Activated gamma-delta T cell treated with Interleukin-2 at 50 U/mL for 16 hours (primary cell): ENCODE measurements around the gene KCTD11.
A peak's percentile ranks its signal among the peaks of the same experiment; 100 is the strongest.
"Not testable (repeated sequence)": the region's sequence is repeated elsewhere in the genome, so short reads cannot be mapped to it uniquely, and the experiment has no call there.

Source experiments
- DNase-seq: peaks from one replicate; pipeline ENCODE4 v3.0.0-alpha.2; 2020

Gene KCTD11

DNA sequence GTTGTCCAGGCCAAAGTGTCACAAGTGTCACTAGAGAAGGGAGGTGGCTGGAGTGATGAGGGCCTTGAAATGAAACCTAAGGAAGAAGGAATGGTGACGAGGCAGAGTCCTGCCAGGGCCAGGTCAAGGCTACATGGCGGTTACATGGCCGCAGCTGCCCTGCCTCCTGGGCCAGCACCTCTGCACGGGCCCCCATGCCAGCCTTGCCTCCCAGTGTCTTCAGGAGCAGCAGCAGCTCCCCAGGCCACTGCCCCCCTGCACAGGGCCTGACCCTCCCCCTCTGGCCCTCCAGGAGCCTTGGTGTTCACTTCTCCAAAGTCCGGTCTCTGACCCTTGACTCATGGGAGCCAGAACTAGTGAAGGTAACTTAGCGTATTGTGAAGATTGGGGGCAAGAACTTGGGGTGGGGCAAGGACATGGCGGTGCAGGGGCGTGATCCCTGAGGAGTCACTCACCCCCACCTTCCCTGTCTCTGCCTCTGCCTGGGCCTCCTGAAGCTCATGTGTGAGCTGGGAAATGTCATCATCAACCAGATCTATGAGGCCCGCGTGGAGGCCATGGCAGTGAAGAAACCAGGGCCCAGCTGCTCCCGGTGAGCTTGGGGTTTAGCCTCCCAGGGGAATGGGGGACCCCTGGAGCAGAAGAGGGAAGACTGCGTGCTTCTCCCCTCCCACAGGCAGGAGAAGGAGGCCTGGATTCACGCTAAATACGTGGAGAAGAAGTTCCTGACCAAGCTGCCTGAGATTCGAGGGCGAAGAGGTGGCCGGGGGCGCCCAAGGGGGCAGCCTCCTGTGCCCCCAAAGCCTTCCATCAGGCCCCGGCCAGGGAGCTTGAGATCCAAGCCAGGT, 4.1 kb upstream of the KCTD11 start:
- no peak for DNase-seq

DNA sequence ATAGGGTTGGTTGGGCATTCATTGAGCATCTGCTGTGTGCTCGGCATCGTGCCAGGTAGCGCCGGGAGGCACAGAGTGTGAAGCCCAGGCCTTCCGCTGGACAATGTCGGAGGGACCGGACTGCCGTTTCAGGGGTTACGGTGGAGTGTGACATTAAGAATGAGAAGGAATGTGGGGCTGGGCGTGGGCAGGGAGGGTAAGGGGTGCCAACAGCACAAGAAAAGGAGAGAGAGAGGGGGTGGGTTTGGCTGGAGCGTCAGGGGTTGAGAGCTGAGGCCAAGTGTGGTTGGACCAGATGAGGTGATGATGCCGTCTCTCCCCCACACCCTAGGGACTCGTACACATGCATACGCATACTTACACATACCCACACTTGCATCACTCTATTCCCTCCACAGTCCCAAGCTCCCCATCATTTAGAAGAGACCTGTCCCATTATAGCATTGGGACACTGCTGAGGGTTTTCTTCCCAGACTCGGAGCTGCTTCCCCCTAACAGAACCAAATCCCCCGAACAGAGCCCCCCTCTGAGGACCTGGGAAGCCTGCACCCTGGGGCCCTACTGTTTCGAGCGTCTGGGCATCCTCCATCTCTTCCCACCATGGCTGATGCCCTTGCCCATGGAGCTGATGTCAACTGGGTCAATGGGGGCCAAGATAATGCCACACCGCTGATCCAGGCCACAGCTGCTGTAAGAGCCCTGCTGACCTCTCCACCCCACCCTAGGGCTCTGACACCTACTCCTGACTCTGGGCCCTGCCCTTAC, 3.3 kb upstream of the KCTD11 start:
- DNase-seq, result no peak

- no peak for DNase-seq
Observed at GRCh38 chr17:7352503-7352889, 534 bp downstream of the KCTD11 start.

GRCh38 chr17:7352910-7353635, 1.1 kb downstream of the KCTD11 start:
- DNase-seq, result no peak

DNA sequence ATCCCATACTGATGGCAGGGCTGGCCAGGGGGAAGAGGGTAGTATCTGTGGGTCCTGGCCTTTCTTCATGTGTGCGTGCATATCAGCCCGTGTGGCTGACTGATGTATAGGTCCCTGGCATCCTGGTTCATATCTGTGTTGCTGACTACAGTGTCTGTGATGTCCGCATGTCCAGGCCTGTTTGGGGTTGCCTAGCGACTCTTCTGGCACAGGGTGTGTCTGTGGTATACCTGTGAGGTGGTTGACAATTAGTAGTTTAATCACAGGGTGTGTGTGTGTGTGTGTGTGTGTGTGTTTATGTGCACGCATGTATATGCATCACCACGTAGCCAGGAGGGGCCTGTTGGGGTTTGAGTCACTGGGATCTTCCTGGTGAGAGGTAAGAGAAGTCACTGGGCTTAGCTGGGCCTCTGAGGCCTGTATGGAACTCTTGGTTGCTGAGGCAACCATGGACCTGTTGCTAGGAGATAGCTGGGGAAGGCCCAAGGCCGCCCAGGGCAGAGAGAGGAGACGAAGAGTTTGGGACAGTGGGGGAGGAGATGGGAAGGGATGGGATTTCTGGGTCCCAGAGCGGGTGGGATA, 2.4 kb downstream of the KCTD11 start:
- no peak for DNase-seq

- no peak for DNase-seq
Observed at GRCh38 chr17:7355053-7355452, 3.1 kb downstream of the KCTD11 start, which contains the start of gene TMEM95. Gene TMEM95 (plus strand): TSS chr17:7355156. CDS start chr17:7355205, 49 bp downstream.

DNA sequence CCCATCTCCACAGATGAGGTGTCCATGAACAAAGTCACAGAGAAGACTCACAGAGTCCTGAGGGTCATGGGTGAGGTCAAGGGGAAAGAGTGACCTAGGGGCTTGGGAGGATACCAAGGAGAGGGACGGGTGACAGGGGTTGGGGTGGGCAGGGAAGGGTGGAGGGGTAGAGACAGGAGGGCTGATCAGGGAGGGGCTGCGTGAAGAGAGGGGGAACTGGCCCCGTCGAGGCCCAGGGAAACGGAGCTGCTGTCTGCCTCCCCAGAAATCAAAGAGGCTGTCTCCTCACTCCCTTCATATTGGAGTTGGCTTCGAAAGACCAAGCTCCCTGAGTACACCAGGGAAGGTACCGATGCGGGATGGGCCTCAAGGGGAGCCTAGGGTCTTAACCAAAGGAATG, 3.6 kb downstream of the KCTD11 start:
- no peak for DNase-seq

DNA sequence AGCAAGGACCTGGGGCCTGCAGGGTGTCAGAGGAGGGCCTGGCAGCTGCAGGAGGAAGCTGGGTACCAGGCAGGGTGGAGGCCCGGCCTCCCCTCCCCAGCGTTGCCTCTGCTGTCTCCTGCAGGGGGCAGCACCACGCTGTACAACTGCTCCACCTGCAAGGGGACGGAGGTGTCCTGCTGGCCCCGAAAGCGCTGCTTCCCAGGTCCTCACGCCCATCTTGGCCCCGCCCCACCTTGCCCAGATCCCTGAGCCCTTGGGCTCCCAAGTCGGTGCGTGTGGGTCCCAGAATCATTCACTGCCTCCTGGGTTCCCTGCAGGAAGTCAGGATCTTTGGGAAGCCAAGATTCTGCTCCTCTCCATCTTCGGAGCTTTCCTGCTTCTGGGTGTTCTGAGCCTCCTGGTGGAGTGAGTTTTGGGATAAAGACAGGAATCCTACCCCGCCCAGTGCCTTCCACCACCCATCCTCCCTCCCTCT, 4.1 kb downstream of the KCTD11 start:
- peak; percentile 87 for DNase-seq

- no peak for DNase-seq
Observed at GRCh38 chr17:7356756-7357155, 4.8 kb downstream of the KCTD11 start.

DNA sequence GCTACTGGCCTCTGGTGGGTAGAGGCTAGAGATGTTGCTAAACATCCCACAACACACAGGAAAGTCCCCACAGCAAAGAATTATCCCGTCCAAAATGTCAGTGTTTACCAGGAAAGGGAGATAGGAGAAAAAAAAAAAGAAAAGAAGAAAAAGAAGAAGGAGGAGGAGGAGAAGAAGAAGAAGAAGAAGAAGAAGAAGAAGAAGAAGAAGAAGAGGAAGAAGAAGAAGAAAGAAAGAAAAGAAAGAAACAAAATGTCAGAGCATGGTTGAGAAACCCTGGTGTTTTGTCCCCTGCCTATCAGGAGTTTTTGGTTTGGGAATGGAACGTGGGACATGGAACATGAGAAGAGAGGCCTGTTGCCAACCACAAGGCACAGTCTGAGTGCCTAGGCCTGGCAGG, 5.4 kb downstream of the KCTD11 start:
- DNase-seq, result no peak

DNA sequence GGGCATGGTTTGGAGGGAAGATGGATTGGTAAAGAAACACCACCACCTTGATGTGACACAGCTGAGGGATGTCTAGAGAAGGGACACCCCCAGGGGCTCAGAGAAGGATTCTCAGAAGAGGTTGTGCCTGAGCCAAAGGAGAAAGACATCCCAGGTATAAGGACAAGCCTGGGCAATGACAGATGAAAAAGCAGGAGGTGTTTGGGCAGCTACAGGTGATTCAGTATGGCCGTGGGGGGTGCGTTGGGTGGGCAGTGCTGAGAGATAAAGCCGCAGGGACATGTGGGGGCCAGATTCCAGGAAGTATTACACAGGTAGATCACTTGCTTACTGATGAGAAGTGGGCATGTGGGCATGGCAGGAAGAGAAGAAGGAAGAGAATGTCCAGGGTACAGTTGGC, 9.9 kb downstream of the KCTD11 start:
- no peak for DNase-seq

DNA sequence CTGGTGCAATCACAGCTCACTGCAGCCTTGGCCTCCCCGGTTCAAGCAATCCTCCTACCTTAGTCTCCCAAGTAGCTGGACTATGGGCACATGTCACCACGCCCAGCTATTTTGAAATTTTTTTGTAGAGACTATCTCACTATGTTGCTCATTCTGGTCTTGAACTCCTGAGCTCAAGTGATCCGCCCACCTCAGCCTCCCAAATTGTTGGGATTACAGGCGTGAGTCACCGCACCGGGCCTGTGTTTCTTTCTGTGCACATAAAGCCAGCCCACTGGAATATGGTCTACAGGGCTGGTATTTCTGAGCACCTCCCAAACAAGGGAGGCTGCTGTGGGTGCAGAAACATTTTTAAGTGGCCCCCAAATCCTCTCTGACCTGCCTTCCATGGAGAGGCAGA, 11.3 kb downstream of the KCTD11 start:
- DNase-seq, result no peak

- not testable (repeated sequence) for DNase-seq
Observed at GRCh38 chr17:7365963-7366362, 14.0 kb downstream of the KCTD11 start.

GRCh38 chr17:7367083-7367482, 15.1 kb downstream of the KCTD11 start:
- no peak for DNase-seq

GRCh38 chr17:7367918-7368598, 16.1 kb downstream of the KCTD11 start:
- DNase-seq, result no peak

- not testable (repeated sequence) for DNase-seq
Observed at GRCh38 chr17:7368599-7368994, 16.6 kb downstream of the KCTD11 start.

DNA sequence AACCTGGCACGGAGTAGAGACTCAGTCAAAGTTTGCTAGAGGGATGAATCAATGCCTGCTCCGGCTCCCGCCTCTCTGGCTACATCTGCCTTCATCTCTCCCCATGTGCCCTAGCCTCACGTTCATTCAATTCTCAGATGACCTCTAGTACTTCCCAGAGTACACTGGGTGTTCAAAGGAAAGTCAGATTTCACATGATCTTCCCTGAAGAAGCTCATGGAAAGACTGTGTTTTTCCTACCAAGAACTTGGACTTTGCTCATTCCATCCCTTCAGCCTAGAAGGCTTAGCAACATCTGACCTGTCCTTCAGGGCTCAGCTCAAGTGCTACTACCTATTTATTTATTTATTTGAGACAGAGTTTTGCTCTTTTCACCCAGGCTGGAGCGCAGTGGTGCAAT, 17.9 kb downstream of the KCTD11 start:
- no peak for DNase-seq

GRCh38 chr17:7370853-7371252, 18.9 kb downstream of the KCTD11 start:
- DNase-seq, result no peak

GRCh38 chr17:7374353-7374752, 22.4 kb downstream of the KCTD11 start:
- no peak for DNase-seq

DNA sequence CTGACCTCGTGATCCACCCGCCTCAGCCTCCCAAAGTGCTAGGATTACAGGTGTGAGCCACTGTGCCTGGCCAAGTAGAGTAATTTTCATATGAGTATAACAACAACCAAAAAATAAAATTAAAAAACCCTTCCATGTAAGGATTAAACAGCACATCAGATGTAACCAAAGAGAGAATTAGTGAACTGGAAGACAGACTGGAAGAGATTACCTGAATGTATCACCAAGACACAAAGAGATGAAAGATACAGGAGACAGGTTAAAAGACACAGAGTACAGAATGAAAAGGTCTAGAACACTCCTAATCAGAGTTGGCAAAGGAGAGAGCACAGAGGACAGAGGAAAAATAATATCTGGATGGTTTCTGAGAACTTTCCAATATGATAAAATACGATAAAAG, 27.2 kb downstream of the KCTD11 start:
- no peak for DNase-seq

DNA sequence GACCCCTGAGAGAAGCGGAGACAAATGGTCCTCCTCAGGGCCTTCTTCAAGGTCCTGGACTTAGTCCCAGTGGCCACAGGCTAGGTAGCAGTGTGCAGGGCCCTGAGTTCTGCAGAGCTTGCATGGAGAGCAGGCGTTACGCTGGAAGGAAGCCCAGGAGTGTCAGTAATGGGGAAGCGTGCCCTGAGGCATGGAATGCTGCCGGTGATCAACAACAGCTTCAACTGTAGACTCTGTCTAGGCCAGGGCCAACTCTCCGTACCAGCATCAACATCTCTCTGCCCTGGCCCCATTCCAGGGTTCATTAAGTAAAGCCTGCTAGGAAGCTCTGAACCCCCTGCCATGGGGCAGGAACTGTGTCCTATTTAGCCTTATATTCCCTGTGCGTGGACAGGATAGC, 28.4 kb downstream of the KCTD11 start:
- DNase-seq, result no peak
